Activated T-helper 1 cell treated with Interleukin-2 at 50 U/mL for 16 hours (primary cell): ENCODE measurements around the gene LNX2.
A peak's percentile ranks its signal among the peaks of the same experiment; 100 is the strongest.
"Not testable (repeated sequence)": the region's sequence is repeated elsewhere in the genome, so short reads cannot be mapped to it uniquely, and the experiment has no call there.

ENCODE experiments used
- DNase-seq: peaks from one replicate; pipeline ENCODE4 v3.0.0-alpha.2; 2020; ENCODE audit warnings: low read depth

The LNX2 gene

GRCh38 chr13:27636589-27637288 lies 16.4 kb upstream of the LNX2 start:
- no peak for DNase-seq

DNA sequence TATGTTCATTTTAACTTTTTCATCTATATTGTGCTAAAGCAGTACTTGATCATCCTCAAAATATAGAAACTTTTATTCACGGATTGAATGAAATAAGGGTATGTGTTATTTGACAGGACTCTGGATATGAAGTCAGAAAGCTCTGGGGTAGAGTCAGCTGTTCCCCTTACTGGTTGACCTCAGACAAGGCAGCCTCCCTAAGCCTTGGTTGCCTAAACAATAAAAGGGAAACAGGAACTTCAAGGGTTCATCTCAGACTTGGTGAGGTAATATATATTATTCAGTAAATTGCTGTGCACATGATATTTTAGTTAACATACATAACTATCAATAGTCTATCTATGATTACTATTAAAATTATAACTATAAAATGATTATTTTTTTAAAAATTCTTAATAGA lies 14.9 kb upstream of the LNX2 start:
- DNase-seq: no peak

DNA sequence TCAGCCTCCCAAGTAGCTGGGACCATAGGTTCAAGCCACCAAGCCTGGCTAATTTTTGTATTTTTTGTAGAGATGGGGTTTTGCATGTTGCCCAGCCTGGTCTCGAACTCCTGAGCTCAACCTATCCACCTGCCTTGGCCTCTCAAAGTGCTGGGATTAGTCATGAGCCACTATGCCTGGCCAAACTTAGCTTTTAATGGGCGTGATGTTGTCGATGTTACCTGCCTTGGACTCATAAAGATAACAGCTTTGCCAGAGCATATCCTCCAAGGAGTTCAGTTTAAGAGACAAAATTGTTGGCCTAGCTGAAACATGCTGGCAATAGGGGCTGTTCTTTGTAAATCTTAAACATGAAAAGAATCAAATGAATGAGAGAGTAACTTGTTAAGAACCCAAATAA lies 14.5 kb upstream of the LNX2 start:
- DNase-seq: no peak

- no peak for DNase-seq
These were observed 13.9 kb upstream of the LNX2 start for GRCh38 chr13:27634231-27634630.

DNA sequence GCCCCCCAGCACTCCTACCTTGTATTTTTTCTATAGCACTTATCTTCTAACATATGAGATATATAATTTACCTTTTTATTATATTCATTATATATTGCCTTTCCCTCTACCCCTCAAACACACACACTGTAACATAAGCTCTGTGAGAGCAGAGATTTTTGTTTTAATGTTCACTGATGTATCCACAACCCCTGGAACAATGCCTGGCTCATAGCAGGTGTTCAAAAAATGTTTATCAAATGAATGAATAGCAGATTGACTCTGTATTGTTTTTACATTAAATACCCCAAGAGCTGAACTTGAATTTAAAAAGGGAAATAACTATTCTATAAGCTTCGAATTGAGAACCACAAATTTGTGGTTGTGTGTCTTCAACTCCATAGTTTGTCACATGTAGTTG lies 12.3 kb upstream of the LNX2 start:
- DNase-seq: no peak

DNA sequence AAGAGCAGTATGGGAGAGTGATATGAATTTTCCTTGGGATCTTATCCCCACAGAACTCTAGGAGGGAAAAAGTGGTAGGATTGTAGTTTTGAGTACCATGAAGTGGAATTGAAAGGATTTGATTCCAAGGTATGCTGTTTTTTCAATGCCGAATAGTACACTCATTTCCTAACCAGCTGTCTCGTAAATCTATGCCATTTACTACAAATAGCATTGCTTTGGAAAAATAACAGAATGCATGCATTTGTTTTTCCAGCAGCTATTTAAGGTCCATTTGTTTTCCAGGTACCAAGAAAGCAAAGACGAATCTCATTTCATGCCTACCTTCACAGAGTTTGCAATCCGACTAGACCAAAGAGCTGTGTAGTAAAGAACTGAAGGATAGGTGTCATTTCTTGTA lies 11.9 kb upstream of the LNX2 start:
- no peak for DNase-seq

- no peak for DNase-seq
These were observed 11.3 kb upstream of the LNX2 start for GRCh38 chr13:27631665-27632064.

DNA sequence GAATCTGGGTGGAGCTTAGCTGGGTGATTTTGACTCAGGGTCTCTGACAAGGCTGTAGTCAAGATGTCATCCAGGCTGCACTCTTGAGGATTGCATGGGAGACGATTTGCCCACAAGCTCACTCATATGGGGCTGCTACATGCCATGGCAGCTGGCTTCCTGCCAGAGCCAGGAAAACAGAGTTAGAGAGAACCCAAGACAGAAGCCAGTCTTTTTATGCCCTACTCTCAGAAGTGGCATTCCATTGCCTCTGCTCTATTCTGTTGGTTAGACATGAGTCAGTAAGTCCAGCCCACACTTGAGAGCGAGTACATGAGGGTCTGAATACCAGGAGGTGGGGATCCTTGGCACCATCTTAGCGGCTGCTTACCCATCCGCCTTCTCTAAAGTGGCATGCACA lies 10.8 kb upstream of the LNX2 start:
- DNase-seq: no peak

GRCh38 chr13:27628766-27629165 lies 8.4 kb upstream of the LNX2 start:
- DNase-seq: not testable (repeated sequence)

DNA sequence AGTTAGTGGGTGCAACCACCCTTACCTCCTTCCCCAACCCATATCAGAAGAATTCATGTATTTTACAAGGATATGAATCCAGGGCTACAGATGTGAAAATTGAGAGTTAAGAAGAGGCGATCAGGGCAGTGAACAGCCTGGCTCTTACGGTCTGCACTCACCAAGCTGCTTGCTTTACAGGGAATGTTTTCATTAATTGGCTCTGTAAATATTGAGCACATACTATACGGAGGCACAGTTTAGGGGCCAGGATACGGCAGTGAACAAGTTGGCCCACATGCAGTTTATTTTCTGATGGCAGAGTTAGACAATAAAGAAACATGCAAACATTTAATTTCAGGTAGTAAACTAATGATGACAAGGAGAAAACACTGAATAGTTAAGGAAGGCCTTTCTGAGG lies 7.8 kb upstream of the LNX2 start:
- DNase-seq: no peak

DNA sequence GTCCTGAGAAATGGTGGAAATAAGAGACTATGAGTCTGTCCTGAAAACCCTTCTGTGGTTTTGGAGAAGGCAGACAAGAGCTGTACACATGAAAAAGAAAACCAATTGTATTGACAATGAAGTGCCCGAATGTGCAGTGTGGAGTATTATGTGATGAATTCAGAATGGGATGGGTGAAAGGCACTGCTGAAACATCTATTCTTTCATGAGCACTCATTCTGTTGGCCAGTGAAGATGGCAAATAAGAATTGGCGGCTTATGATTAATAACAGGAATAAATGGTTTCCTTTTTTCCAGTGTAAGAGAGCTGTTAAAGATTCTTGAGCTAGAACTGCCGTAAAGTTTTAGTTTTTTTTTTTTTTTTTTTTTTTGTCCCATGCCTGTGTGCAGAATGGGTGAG lies 7.1 kb upstream of the LNX2 start:
- DNase-seq: no peak

DNA sequence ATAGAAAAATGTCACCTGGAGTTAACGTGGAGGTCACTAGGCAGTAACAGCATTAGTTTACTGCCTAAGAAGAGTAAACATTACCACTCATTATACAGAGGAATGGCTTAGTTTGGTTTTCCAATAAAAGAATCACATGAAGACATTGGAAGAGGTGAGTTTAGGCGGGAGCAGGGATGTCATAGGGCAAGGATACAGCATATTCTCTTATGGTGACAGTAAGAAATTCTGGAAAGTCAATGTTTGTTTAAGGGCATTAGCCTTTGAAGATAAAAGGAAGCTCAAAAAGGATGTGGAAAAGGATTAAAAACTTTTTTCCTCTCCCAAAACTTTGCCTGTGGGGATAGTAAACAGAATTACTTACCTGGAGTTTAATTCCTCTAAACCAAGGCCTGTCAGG lies 5.5 kb upstream of the LNX2 start:
- no peak for DNase-seq

DNA sequence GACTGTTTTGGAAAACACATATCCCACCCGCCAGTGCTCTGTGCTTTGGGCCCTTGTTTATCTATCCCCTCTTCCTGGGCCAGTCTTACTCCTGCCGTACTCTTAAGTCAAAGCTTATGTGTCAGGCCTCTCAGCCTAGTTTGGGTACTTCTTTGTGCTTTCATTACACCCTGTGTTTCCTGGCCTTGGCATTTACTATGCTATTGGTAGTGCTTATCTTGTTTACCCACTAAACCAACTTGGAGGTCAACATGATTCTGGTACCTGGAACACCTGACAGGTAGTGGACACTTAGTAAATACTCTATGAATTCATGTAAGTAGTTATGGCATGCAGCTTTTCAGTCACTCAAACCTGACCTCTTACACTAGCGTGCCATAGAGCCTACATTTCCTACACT lies 3.7 kb upstream of the LNX2 start:
- DNase-seq: no peak

- no peak for DNase-seq
These were observed 2.6 kb upstream of the LNX2 start for GRCh38 chr13:27622881-27623280.

DNA sequence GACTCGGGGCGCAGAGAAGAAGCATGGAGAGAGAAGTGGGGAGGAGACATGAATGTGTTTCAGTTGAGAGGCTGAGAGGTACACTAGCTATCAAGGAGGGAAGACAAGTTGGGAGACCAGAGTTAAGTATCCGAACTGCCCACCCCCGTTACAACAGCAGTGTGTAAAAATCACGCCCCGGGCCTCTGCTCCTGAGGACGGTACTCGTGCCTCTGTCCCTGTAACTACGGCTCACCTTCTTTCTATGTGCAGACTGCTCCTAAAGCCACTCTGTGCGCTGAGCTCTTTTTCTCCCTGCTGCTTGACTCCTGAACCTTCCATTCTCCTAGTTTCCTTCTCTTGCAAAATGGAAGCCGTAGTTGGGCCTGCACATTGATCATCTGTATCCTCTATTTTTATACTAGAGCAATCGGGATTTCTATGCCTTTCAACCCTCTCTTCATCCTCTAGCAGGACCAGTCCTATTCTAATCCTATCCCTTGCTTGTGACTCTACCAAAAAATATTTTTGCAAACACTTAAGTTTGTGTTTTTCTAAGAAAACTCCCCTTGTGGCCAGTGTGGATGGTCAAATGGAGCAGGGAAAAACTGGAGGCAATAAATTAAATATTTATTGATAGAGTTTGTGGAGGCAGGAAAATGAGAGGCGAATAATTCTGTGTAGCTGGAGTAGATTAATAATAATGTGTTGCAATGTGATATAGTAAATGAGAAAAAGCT lies 1.9 kb upstream of the LNX2 start:
- DNase-seq: no peak

- peak; percentile 82 for DNase-seq
These were observed 1.2 kb upstream of the LNX2 start, which contains the start of gene POLR1D for GRCh38 chr13:27621366-27622101. Gene POLR1D (plus strand): TSS chr13:27621892. CDS start chr13:27621984, 92 bp downstream.

DNA sequence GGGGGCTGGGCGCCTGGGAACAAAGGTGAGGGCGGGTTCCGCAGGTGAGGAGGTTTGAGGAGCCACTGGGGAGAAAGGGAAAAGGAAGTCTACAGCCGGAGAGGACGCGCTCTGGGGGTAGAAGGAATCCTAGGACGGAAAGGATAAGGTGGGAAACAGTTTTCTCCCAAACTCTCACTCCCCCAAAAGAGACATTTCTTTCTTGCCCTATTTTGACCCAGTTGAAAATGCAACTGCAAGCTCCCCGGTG lies 712 bp upstream of the LNX2 start:
- DNase-seq: no peak

DNA sequence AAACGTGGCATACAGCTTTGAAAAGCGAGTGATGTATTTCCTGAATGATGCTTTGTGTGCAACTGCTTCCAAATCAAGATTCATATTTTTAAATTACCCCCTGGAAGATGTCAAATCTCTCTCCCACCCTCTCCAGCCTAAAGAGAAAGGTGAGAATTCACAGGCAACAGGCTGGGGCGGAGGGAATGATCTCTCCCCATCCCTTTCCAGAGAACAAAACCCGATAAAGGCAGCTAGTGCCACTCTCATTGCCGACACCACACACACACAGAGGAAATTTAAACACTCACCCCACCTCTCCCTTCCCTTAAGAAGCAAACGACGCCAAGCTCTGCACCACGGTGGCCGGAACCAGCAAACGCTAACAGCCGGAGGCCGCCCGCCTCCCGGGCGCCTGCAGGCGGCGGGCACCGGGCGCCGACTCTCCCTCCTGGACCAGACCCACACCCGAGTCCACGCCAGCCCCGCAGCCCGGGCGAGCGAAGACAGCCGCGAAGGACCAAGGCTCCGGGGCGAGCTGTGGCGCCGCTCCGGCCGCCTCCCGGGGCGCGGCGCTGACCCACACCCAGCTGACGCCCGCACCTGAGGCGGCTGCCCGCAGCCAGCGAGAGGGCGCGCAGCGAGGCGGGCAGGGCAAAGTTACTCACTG lies 477 bp downstream of the LNX2 start:
- peak; percentile 18 for DNase-seq

DNA sequence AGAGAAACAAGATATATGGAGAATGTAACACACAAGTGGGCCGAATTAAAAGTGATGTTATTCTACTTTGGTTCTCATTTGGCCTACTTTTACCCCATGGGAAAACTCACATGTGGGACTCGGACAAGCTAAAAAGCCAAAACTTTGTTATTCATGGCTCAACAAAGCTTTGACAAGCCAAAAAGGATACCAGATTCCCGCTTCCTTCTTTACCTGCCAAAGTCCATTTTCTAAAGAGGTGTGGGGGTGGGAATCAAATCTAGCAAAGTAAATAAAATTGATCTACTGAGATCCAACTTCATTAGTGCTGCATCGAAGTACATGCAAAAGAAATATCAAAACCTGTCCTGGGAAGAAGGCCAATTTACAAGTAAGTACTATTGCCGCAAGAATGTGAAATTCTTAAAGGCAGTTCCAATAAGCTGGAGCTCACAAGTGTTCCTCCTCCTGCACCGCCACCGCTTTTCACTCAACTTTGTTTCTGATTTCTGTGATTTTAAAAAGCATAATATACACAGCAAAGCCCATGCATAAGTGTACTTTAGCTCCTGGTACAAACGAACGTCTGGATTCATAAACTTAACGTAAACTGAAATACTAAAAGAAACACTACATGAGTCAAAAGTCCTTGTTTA lies 1.1 kb downstream of the LNX2 start:
- no peak for DNase-seq

- no peak for DNase-seq
These were observed 2.4 kb downstream of the LNX2 start for GRCh38 chr13:27617881-27618321.

DNA sequence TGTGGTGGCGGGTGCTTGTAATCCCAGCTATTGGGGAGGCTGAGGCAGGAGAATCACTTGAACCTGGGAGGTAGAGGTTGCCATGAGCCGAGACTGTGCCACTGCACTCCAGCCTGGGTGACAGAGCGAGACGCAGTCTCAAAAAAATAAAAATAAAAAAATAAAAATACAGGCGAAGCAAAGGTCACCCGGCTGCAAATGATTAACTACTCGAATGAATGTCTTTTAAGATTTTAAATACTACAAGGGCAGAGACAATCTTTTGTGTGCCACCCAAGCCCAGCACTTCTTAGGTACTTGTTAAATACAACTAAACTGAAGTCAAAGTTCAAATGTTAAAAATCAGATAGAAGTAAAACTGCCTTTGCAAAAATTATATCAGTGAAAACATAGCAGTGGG lies 6.7 kb downstream of the LNX2 start:
- DNase-seq: no peak

DNA sequence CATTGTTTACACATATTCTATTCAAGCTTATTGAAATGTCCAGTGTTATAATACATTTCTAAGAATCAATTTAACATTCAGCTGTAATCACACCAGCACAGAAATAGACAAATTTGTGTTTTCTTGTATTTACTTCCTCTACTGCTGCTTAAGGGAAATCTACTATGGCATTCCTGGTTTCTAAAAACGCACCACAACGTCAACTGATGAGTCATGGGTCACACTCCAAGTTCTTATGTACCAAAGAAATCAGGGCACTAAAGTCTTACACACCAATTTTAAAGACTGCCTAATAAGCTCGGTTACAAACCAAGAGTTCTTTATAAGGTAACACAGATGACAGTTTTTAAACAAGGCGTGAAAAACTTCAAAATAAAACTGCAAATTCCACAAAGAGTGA lies 13.2 kb downstream of the LNX2 start:
- DNase-seq: no peak
